ENCODE results near the gene HACD3.
"Not testable (repeated sequence)": the region's sequence is repeated elsewhere in the genome, so short reads cannot be mapped to it uniquely, and the experiment has no call there.

HACD3 gene

GRCh38 chr15:65535192-65535591, 4.9 kb downstream of the HACD3 start:
- Histone ChIP-seq H3K36me3 (peaks cover 19% of the 10 kb centered on the region), H3K27me3 (no peaks in the 10 kb centered on the region), H3K4me1 (no peaks in the 10 kb centered on the region), H3K9me3 (no peaks in the 10 kb centered on the region), H3K4me3 (ENCODE audit: low read depth, low read length) (no peak overlapping the region)
- TF ChIP-seq, protein P1, sequence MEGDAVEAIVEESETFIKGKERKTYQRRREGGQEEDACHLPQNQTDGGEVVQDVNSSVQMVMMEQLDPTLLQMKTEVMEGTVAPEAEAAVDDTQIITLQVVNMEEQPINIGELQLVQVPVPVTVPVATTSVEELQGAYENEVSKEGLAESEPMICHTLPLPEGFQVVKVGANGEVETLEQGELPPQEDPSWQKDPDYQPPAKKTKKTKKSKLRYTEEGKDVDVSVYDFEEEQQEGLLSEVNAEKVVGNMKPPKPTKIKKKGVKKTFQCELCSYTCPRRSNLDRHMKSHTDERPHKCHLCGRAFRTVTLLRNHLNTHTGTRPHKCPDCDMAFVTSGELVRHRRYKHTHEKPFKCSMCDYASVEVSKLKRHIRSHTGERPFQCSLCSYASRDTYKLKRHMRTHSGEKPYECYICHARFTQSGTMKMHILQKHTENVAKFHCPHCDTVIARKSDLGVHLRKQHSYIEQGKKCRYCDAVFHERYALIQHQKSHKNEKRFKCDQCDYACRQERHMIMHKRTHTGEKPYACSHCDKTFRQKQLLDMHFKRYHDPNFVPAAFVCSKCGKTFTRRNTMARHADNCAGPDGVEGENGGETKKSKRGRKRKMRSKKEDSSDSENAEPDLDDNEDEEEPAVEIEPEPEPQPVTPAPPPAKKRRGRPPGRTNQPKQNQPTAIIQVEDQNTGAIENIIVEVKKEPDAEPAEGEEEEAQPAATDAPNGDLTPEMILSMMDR (IDR thresholded peaks at IDR 0.05; ENCODE audit: low read depth, low read length): no peak
- no peak for DNase-seq

GRCh38 chr15:65540314-65540713, 10.1 kb downstream of the HACD3 start:
- Histone ChIP-seq H3K4me3 (ENCODE audit: low read depth, low read length) (no peak overlapping the region), H3K9me3 (no peaks in the 10 kb centered on the region), H3K27me3 (no peaks in the 10 kb centered on the region), H3K4me1 (no peaks in the 10 kb centered on the region), H3K36me3 (peaks cover 14% of the 10 kb centered on the region)
- TF ChIP-seq, protein P1 (IDR thresholded peaks at IDR 0.05; ENCODE audit: low read depth, low read length): no peak
- DNase-seq: no peak

GRCh38 chr15:65541231-65541820, 11.1 kb downstream of the HACD3 start:
- Histone ChIP-seq H3K9me3 (no peaks in the 10 kb centered on the region), H3K27me3 (no peaks in the 10 kb centered on the region), H3K36me3 (peaks cover 7% of the 10 kb centered on the region), H3K4me3 (ENCODE audit: low read depth, low read length) (no peak overlapping the region), H3K4me1 (no peaks in the 10 kb centered on the region)
- TF ChIP-seq, protein P1 (IDR thresholded peaks at IDR 0.05; ENCODE audit: low read depth, low read length): no peak
- DNase-seq: no peak

- Histone ChIP-seq H3K9me3 (no peaks in the 10 kb centered on the region), H3K4me1 (no peaks in the 10 kb centered on the region)
Observed at GRCh38 chr15:65547841-65548240, 17.6 kb downstream of the HACD3 start.

DNA sequence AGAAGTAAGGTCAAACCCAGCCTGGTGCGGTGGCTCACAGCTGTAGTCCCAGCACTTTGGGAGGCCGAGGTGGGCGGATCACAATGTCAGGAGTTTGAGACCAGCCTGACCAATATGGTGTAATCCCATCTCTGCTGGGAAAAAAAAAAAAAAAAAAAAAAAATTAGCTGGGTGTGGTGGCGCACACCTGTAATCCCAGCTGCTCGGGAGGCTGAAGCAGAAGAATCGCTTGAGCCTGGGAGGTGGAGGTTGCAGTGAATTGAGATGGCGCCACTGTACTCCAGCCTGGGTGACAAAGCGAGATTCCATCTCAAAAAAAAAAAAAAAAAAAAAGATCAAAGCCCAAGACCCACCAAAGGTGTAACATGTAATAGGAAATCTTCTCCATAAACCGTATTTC, 19.0 kb downstream of the HACD3 start:
- H3K4me3 ChIP-seq (ENCODE audit: low read depth, low read length); H3K4me1 ChIP-seq; H3K27me3 ChIP-seq; H3K9me3 ChIP-seq; DNase-seq: not testable (repeated sequence)
- peaks cover 12% of the 10 kb centered on the region for H3K36me3 ChIP-seq

More at GRCh38 chr15:65547841-65548240, 17.6 kb downstream of the HACD3 start:
- H3K36me3 ChIP-seq: peaks cover 5% of the 10 kb centered on the region; the same call in 1 of the 2 replicates
- DNase-seq: no peak
- no peaks in the 10 kb centered on the region for H3K27me3 ChIP-seq
- TF ChIP-seq, protein P1 (IDR thresholded peaks at IDR 0.05; ENCODE audit: low read depth, low read length): no peak
- H3K4me3 ChIP-seq (ENCODE audit: low read depth, low read length): no peak overlapping the region

GRCh38 chr15:65550681-65551098, 20.4 kb downstream of the HACD3 start:
- TF ChIP-seq, protein P1 (IDR thresholded peaks at IDR 0.05; ENCODE audit: low read depth, low read length): no peak
- H3K4me1 ChIP-seq: no peaks in the 10 kb centered on the region
- no peaks in the 10 kb centered on the region for H3K27me3 ChIP-seq
- H3K4me3 ChIP-seq (ENCODE audit: low read depth, low read length): no peak overlapping the region
- peaks cover 24% of the 10 kb centered on the region for H3K36me3 ChIP-seq
- H3K9me3 ChIP-seq: no peaks in the 10 kb centered on the region
- DNase-seq: no peak
